Measurements from ENCODE around the gene CAMK1D.

CAMK1D gene

DNA sequence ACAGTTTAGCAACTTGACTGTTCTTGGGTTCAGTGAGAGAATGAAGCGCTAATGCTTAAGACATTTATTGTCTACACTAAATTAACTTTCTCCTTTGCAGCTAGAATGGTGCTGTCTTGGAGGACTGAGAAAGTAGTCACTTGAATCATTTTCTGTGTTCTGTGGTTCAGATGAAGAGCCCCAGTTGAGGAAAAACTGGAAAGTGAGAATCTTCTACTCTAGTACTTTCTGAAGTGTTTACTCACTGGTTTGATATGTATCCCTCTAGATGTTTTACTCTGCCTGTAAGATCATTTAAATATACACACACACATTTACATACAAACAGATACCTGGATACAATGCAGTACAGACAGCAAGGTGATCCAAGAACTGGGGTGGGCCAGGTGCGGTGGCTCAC, 308.1 kb downstream of the CAMK1D start:
- Mint-ChIP-seq H3K4me3 (no peak overlapping the region), H3K9me3 (no peaks in the 10 kb centered on the region), H3K27me3 (no peaks in the 10 kb centered on the region), H3K36me3 (ENCODE audit: low read depth) (peaks cover 25% of the 10 kb centered on the region), H3K27ac (no peak overlapping the region), H3K4me1 (ENCODE audit: low read depth) (peaks cover 22% of the 10 kb centered on the region)
- intact Hi-C loops (cut with micrococcal nuclease), result loop anchor here (5.0 to 10.0 kb wide), 2 partner anchors 303 to 395 kb away; no protein-coding TSS in a partner anchor

DNA sequence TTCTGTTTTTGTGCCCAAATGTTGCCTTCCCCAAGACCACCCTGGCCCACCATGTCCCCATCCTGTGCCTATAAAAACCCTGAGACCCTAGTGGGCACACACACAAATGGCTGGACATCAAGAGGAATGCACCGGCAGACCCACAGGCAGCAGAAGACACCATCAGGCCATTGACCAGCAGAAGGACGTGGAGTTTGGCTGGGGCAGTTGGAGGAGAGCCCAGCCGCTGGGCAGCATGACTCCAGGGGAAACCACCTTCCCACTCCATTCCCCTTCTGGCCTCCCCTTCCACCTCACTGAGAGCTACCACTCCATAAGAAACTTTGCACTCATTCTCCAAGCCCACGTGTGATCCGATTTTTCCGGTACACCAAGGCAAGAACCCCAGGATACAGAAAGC, 309.2 kb downstream of the CAMK1D start:
- H3K9me3 Mint-ChIP-seq, result no peaks in the 10 kb centered on the region
- peaks cover 22% of the 10 kb centered on the region for H3K4me1 Mint-ChIP-seq (ENCODE audit: low read depth)
- peaks cover 25% of the 10 kb centered on the region for H3K36me3 Mint-ChIP-seq (ENCODE audit: low read depth)
- H3K27me3 Mint-ChIP-seq, result no peaks in the 10 kb centered on the region
- no peak overlapping the region for H3K4me3 Mint-ChIP-seq
- no peak overlapping the region for H3K27ac Mint-ChIP-seq
- intact Hi-C loops (cut with micrococcal nuclease), result loop anchor here (5.0 to 10.0 kb wide), 2 partner anchors 304 to 396 kb away; no protein-coding TSS in a partner anchor

DNA sequence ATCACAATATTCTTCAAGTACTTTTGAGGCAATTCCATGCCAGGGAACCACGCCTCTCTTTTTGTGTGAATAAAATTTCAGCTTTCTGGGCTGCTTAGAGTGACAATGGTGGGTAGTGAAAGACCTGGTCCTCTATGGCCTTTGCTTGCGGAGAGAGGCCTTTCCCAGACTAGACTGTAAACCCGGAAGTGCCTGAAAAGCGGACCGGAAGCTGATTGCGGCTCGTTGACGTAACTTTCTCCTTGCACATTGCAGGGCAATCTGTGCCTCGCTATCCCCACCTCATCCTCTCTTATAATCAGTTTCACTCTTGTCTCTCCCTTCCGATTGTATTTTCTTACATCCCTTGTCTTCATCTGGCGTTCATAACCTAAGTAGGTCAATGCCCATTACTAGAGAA, 310.4 kb downstream of the CAMK1D start:
- intact Hi-C loops (cut with micrococcal nuclease), result loop anchor here (5.0 to 10.0 kb wide), 2 partner anchors 305 to 397 kb away; no protein-coding TSS in a partner anchor
- Mint-ChIP-seq H3K27me3 (no peaks in the 10 kb centered on the region), H3K9me3 (no peaks in the 10 kb centered on the region), H3K36me3 (ENCODE audit: low read depth) (peaks cover 24% of the 10 kb centered on the region), H3K4me1 (ENCODE audit: low read depth) (peaks cover 22% of the 10 kb centered on the region), H3K27ac (no peak overlapping the region), H3K4me3 (no peak overlapping the region)

- Mint-ChIP-seq H3K4me1 (ENCODE audit: low read depth) (peaks cover 17% of the 10 kb centered on the region), H3K9me3 (no peaks in the 10 kb centered on the region), H3K36me3 (ENCODE audit: low read depth) (peaks cover 21% of the 10 kb centered on the region), H3K4me3 (no peak overlapping the region), H3K27ac (no peak overlapping the region), H3K27me3 (no peaks in the 10 kb centered on the region)
- intact Hi-C loops (cut with micrococcal nuclease), result no loop called here
Observed at GRCh38 chr10:12660812-12661211, 311.5 kb downstream of the CAMK1D start.

GRCh38 chr10:12661671-12662070, 312.3 kb downstream of the CAMK1D start:
- intact Hi-C loops (cut with micrococcal nuclease), result no loop called here
- no peak overlapping the region for H3K27ac Mint-ChIP-seq
- no peaks in the 10 kb centered on the region for H3K9me3 Mint-ChIP-seq
- no peak overlapping the region for H3K4me3 Mint-ChIP-seq
- peaks cover 11% of the 10 kb centered on the region for H3K4me1 Mint-ChIP-seq (ENCODE audit: low read depth)
- peaks cover 30% of the 10 kb centered on the region for H3K36me3 Mint-ChIP-seq (ENCODE audit: low read depth)
- H3K27me3 Mint-ChIP-seq, result no peaks in the 10 kb centered on the region

- Mint-ChIP-seq H3K27ac (no peak overlapping the region), H3K4me3 (no peak overlapping the region), H3K9me3 (no peaks in the 10 kb centered on the region), H3K27me3 (no peaks in the 10 kb centered on the region), H3K4me1 (ENCODE audit: low read depth) (peaks cover 11% of the 10 kb centered on the region), H3K36me3 (ENCODE audit: low read depth) (peaks cover 36% of the 10 kb centered on the region)
- intact Hi-C loops (cut with micrococcal nuclease), result no loop called here
Observed at GRCh38 chr10:12663863-12664262, 314.5 kb downstream of the CAMK1D start.

GRCh38 chr10:12665501-12665900, 316.2 kb downstream of the CAMK1D start:
- Mint-ChIP-seq H3K27me3 (no peaks in the 10 kb centered on the region), H3K27ac (no peak overlapping the region), H3K4me1 (ENCODE audit: low read depth) (peaks cover 6% of the 10 kb centered on the region), H3K4me3 (no peak overlapping the region), H3K9me3 (no peaks in the 10 kb centered on the region), H3K36me3 (ENCODE audit: low read depth) (peaks cover 47% of the 10 kb centered on the region)
- intact Hi-C loops (cut with micrococcal nuclease), result no loop called here

- no peaks in the 10 kb centered on the region for H3K27me3 Mint-ChIP-seq
- intact Hi-C loops (cut with micrococcal nuclease), result no loop called here
- no peak overlapping the region for H3K4me3 Mint-ChIP-seq
- no peak overlapping the region for H3K27ac Mint-ChIP-seq
- no peaks in the 10 kb centered on the region for H3K9me3 Mint-ChIP-seq
- H3K36me3 Mint-ChIP-seq (ENCODE audit: low read depth), result peaks cover 58% of the 10 kb centered on the region
- H3K4me1 Mint-ChIP-seq (ENCODE audit: low read depth), result no peaks in the 10 kb centered on the region
Observed at GRCh38 chr10:12667052-12667451, 317.7 kb downstream of the CAMK1D start.

GRCh38 chr10:12668634-12669033, 319.3 kb downstream of the CAMK1D start:
- H3K4me3 Mint-ChIP-seq, result no peak overlapping the region
- no peaks in the 10 kb centered on the region for H3K4me1 Mint-ChIP-seq (ENCODE audit: low read depth)
- peaks cover 62% of the 10 kb centered on the region for H3K36me3 Mint-ChIP-seq (ENCODE audit: low read depth)

DNA sequence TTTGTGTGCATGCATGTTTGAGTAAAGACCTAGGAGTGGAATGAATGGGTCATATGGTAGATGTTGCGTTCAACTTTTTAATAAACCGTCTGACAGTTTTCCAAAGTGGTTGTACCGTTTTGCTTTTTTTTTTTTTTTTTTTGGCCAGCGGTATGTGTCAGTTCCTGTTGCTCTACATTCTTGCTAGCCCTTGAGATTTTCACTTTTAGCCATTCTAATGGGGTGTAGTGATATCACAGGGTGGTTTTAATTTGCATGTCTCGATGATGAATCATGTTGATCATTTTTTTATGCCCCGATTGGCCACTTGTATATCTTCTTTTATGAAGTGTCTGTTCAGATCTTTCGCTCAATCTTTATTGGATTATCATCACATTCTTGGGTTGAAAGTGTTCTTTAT, 320.7 kb downstream of the CAMK1D start:
- intact Hi-C loops (cut with micrococcal nuclease), result no loop called here
- Mint-ChIP-seq H3K9me3 (no peaks in the 10 kb centered on the region), H3K36me3 (ENCODE audit: low read depth) (peaks cover 62% of the 10 kb centered on the region), H3K4me3 (no peak overlapping the region), H3K4me1 (ENCODE audit: low read depth) (no peaks in the 10 kb centered on the region), H3K27me3 (no peaks in the 10 kb centered on the region), H3K27ac (no peak overlapping the region)

More at GRCh38 chr10:12668634-12669033, 319.3 kb downstream of the CAMK1D start:
- H3K9me3 Mint-ChIP-seq, result no peaks in the 10 kb centered on the region
- intact Hi-C loops (cut with micrococcal nuclease), result no loop called here
- no peak overlapping the region for H3K27ac Mint-ChIP-seq
- no peaks in the 10 kb centered on the region for H3K27me3 Mint-ChIP-seq

GRCh38 chr10:12675186-12675585, 325.8 kb downstream of the CAMK1D start:
- H3K4me3 Mint-ChIP-seq, result no peak overlapping the region
- H3K9me3 Mint-ChIP-seq, result no peaks in the 10 kb centered on the region
- H3K27ac Mint-ChIP-seq, result no peak overlapping the region
- H3K36me3 Mint-ChIP-seq (ENCODE audit: low read depth), result peaks cover 43% of the 10 kb centered on the region
- no peaks in the 10 kb centered on the region for H3K27me3 Mint-ChIP-seq
- no peaks in the 10 kb centered on the region for H3K4me1 Mint-ChIP-seq (ENCODE audit: low read depth)
- intact Hi-C loops (cut with micrococcal nuclease), result no loop called here

DNA sequence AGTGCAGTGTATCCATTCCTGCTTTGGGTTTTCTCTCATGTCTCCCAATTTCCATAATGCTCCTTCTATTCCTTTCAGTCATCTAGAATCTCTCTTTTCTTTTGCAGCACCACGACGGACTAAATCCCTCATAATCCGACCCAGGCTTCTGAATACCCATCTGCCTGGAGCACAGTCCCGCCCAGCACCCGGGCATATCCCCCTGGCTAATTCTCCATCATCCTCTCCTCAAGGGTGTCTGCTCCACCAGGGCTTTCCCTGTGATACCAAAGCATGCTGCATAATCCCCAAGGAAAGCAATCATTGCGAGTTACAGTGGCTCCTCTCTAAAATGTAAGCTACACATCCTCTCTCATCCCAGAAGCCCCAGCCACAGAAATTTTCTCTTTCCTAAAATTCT, 330.3 kb downstream of the CAMK1D start:
- Mint-ChIP-seq H3K27me3 (no peaks in the 10 kb centered on the region), H3K4me3 (no peak overlapping the region), H3K4me1 (ENCODE audit: low read depth) (no peaks in the 10 kb centered on the region), H3K27ac (no peak overlapping the region), H3K36me3 (ENCODE audit: low read depth) (peaks cover 34% of the 10 kb centered on the region), H3K9me3 (no peaks in the 10 kb centered on the region)
- intact Hi-C loops (cut with micrococcal nuclease), result no loop called here

- H3K9me3 Mint-ChIP-seq, result no peaks in the 10 kb centered on the region
- H3K4me1 Mint-ChIP-seq (ENCODE audit: low read depth), result no peaks in the 10 kb centered on the region
- no peak overlapping the region for H3K27ac Mint-ChIP-seq
- H3K36me3 Mint-ChIP-seq (ENCODE audit: low read depth), result peaks cover 22% of the 10 kb centered on the region
- intact Hi-C loops (cut with micrococcal nuclease), result no loop called here
- H3K4me3 Mint-ChIP-seq, result no peak overlapping the region
- H3K27me3 Mint-ChIP-seq, result no peaks in the 10 kb centered on the region
Observed at GRCh38 chr10:12681252-12681651, 331.9 kb downstream of the CAMK1D start.

- H3K36me3 Mint-ChIP-seq (ENCODE audit: low read depth), result peaks cover 13% of the 10 kb centered on the region
- no peaks in the 10 kb centered on the region for H3K27me3 Mint-ChIP-seq
- H3K9me3 Mint-ChIP-seq, result no peaks in the 10 kb centered on the region
- H3K4me1 Mint-ChIP-seq (ENCODE audit: low read depth), result no peaks in the 10 kb centered on the region
- no peak overlapping the region for H3K4me3 Mint-ChIP-seq
- H3K27ac Mint-ChIP-seq, result no peak overlapping the region
- intact Hi-C loops (cut with micrococcal nuclease), result no loop called here
Observed at GRCh38 chr10:12684784-12685183, 335.4 kb downstream of the CAMK1D start.

- Mint-ChIP-seq H3K27ac (no peak overlapping the region), H3K27me3 (no peaks in the 10 kb centered on the region), H3K36me3 (ENCODE audit: low read depth) (peaks cover 7% of the 10 kb centered on the region), H3K4me3 (no peak overlapping the region), H3K4me1 (ENCODE audit: low read depth) (no peaks in the 10 kb centered on the region), H3K9me3 (no peaks in the 10 kb centered on the region)
- intact Hi-C loops (cut with micrococcal nuclease), result no loop called here
Observed at GRCh38 chr10:12685261-12686058, 336.1 kb downstream of the CAMK1D start.

Measured in dendritic cell treated with granulocyte-macrophage colony-stimulating factor and Interleukin-4, amounts not matched to agents 40 ng/mL and 50 ng/mL, for 4 days (primary cell).